Head of caudate nucleus (tissue), 42 donors: ENCODE measurements around the gene PSMD12.
"Not testable (repeated sequence)": the region's sequence is repeated elsewhere in the genome, so short reads cannot be mapped to it uniquely, and the experiment has no call there.

Experiments used
- DNase-seq, 42 donors: peaks; one replicate each; pipeline versions ENCODE4 v3.0.0 to v3.0.0-alpha.2; 2020 to 2021; ENCODE audit warnings: mixed read lengths in 7 of 42
- intact Hi-C: fragments of 100-400 bp; cut with DNase I; formaldehyde crosslinking; loops from one replicate; pipeline ENCODE4 v1.15.0; 2022

PSMD12 gene

DNA sequence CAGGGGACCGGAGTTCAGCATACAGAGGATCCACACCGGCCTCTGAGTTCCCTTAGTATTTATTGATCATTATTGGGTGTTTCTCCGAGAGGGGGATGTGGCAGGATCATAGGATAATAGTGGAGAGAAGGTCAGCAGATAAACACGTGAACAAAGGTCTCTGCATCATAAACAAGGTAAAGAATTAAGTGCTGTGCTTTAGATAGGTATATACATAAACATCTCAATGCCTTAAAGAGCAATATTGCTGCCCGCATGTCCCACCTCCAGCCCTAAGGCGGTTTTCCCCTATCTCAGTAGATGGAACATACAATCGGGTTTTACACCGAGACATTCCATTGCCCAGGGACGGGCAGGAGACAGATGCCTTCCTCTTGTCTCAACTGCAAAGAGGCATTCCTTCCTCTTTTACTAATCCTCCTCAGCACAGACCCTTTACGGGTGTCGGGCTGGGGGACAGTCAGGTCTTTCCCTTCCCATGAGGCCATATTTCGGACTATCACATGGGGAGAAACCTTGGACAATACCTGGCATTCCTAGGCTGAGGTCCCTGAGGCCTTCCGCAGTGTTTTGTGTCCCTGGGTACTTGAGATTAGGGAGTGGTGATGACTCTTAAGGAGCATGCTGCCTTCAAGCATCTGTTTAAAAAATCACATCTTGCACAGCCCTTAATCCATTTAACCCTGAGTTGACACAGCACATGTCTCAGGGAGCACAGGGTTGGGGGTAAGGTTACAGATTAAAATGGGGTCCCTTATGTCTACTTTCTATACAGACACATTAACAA lies 39.2 kb downstream of the PSMD12 start:
- intact Hi-C loops, DNase-seq: not testable (repeated sequence)

DNA sequence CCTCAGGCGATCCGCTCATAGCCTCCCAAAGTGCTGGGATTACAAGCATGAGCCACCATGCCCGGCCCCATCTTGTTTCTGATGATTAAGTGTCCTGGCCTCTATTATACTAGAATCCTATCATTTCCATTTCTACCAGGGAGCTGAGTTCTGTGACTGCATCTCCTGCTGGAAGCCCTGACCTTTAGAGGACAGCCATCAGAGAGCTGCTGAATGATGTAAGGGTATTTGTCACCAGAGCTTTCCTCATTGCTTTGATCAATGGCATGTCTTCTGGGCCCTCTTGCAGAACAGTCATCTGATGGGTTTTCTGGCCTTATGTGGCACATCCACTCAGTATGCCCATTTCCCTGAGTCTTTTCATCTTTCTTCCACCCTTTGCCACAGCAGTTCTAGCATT lies 39.9 kb downstream of the PSMD12 start:
- intact Hi-C loops, result no loop called here
- DNase-seq, result peak in 1 of 42 donors; percentile 10

DNA sequence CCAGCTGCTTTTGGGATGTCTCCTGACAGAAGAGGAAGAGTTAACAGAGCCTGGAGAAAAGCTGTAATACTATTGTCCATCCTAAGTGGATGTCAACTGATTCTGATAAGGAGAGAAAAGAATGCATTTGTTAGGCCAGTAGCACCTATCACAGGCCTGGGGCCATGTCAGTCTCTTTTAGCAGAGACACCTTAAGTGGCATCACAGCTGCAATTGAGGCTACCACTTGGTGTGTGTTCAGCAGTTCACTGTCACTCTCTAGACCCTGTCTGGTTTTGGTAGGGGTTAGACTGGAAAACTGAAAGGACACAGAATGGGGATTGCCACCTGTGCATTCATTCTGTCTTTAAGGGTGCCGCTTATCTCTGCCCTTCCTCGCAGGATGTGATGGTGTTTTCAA lies 42.0 kb downstream of the PSMD12 start:
- no peak for DNase-seq
- intact Hi-C loops, result no loop called here

DNA sequence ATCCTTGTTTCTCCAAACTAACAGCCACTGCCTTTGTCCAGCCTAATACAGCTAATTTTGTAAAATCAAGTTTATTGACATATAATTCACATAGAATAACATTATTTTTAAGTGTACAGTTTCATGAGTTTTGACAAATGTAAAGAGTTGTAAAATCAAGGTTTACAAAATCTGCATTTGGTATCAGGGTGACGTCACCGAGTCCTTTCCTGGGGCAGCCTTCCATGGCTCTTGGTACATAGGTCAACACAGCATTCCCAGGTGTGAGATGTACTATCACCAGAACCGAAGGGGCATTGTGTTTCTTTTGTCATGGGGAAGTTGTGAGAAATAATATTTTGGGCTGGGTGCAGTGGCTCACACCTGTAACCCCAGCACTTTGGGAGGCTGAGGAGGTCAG lies 42.9 kb downstream of the PSMD12 start:
- no peak for DNase-seq
- intact Hi-C loops, result no loop called here

DNA sequence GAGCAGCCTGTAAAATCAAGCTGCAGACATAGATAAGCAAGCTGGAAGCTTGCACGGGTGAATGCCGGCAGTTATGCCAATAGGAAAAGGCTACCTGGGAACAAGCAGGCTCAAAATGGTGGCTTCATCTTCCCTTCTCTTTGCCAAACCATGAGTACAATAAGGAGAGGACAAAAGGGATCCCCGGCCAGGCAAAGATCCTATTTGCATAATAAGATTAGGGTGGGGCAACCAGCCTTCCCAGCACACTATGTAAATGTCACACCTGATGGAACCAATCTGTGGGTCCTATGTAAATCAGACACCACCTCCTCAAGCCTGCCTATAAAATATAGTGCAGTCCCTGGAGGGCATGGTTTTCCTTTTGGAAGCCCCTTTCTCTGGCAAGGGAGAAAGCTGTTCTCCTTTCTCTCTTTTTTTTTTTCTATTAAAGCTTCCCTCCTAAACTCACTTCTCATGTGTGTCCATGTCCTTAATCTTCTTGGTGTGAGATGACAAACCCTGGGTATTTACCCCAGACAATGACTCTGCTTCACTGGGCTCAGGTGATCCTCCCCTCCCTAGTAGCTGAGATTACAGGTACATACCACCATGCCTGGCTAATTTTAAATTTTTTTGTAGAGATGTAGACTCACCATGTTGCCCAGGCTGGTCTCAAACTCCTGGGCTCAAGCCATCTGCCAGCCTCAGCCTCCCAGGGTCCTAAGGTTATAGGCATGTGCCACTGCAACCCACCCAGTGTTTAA lies 44.2 kb downstream of the PSMD12 start:
- intact Hi-C loops, result no loop called here
- DNase-seq, result no peak

DNA sequence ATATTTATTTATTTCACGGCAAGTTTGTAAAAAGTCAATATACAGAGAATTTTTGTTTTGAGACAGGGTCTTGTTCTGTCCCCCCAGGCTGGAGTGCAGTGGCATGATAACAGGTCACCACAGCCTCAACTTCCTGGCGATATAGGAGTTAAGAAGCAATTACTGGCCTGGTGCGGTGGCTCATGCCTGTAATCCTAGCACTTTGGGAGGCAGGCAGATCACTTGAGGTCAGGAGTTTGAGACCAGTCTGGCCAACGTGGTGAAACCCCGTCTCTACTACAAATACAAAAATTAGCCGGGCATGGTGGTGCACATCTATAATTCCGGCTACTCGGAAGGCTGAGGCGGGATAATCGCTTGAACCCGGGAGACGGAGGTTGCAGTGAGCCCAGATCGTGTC lies 44.9 kb downstream of the PSMD12 start:
- intact Hi-C loops, DNase-seq: not testable (repeated sequence)

DNA sequence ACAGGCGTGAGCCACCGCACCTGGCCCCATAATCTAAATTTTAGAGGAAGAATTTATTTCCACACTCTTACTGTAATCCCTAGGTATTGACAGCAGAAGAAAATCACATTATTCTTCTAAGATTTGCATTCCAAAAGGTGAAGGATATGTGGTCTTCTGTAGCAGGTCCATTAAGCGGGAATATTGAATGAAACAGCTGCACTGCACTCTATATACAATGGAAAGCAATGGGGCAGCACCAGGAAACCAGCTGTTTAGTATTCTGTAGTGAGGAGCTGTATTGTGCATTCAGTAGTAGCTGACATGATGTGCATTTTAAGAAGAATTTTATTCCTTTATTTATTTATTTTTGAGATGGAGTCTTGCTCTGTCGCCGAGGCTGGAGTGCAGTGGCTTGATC lies 49.6 kb downstream of the PSMD12 start:
- DNase-seq, result no peak
- intact Hi-C loops, result no loop called here

DNA sequence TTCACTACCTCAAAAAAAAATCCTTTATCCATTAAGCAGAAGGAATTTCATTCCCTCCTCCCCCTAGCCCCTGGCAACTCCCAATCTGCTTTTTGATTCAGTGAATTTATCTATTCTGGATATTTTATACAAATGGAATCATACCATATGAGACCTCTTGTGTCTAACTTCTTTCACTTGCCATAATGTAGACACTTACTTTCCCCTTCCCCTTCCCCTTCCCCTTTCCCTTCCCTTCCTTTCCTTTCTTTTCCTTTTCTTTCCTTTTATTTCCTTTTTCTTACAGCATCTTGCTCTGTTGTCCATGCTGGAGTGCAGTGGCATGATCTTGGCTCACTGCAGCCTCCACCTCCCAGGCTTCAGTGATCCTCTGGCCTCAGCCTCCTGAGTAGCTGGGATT lies 50.5 kb downstream of the PSMD12 start:
- intact Hi-C loops, result no loop called here
- no peak for DNase-seq

DNA sequence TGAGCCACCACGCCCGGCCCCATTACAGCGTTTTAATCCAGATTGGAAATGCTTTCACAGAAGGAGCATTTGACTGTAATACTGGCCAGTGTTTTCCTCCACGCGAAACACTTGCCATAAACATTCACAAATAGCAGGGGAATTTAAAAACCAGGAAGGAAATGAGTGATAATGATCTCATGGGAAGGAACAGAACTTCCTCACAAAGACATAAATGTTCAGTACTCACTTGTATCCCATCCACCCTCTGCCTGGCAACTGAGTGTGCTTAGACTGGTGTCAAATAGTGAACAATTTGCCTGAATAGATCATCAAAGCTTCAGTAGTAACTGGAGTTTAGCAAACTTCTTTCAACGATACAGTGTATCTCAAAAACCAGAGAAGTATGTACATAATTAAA lies 54.1 kb downstream of the PSMD12 start:
- no peak for DNase-seq
- intact Hi-C loops, result no loop called here

DNA sequence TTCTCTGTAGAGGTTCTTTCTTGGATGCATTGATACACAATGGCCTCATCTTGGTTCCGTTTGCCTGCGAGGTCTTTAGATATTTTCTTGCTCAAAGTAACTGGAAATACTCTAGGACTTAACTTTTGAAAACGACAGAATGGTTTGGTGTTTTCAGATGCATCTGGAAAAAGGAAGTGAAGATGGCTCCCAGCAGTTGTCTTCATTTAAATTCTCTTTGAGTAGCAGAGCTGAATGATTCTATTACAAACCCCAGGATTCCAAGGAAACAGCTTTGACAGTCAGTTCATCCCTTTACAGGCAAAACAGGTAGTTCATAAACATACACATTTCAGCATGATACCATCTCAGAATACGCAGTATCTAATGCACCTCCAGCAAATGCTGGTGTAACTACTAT lies 54.8 kb downstream of the PSMD12 start:
- no peak for DNase-seq
- intact Hi-C loops, result no loop called here

DNA sequence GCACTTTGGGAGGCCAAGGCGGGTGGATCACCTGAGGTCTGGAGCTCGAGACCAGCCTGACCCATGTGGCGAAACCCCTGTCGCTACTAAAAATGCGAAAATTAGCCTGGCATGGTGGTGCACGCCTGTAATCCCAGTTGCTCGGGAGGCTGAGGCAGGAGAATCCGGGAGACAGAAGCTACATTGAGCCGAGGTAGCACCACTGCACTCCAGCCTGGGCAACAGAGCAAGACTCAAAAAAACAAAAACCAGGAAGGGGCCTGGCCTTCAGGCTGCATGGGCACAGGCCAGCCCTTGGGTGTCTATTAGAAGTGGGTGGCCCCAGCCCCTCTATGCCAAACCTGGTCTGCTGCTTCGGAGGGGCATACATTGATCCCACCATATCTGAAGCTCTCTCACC lies 56.0 kb downstream of the PSMD12 start:
- intact Hi-C loops, result no loop called here

DNA sequence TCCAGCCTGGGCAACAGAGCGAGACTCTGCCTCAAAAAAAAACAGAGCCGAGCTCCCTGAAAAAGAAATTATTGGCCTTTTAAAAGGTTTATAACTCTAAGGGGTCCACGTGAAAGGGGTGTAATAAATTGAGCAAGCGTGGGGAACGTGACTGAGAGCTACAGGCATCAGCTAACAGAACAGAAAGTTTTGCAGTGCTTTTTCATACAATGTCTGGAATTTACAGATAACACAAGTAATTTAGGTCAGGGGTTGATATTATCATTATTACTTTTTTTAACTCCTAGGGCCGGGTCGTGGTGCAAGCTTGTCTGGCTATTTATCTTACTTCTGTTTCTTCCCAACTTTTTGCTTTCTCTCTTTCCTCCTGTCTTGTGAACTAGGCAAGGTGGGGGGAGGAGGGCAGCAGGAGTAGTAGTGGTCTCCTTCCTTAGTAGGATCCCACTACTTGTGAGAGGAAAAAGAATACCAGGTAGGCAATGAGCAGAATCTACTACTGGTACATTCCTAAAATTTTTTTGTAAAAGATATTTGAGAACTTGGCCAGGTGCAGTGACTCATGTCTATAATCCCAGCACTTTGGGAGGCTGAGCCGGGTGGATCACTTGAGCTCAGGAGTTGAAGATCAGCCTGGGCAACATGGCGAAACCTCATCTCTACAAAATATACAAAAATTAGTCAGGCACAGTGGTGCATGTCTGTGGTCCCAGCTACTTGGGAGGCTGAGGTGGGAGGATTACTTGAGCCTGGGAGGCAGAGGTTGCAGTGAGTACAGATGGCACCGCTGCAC lies 60.7 kb downstream of the PSMD12 start:
- DNase-seq, intact Hi-C loops: not testable (repeated sequence)

More for the DNA sequence above, 56.0 kb downstream of the PSMD12 start:
- DNase-seq, result no peak

DNA sequence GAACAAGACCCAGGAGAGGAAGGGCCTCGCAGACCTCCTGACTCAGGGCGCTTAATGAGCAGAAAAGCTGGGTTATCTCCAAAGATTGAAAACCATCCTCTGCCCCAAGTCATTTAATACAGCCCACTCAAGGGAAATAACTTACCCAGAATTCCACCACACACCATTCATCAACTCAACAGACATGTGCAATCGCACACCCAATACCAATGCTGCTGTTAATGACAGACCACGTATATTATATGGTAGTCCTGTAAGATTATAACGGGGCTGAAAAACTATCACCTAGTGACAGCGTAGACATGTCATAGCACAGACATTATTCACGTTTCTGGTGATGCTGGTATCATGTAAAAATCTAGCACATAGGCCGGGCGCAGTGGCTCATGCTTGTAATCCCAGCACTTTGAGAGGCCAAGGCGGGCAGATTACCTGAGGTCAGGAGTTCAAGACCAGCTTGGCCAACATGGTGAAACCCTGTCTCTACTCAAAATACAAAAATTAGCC lies 68.9 kb downstream of the PSMD12 start:
- intact Hi-C loops, result no loop called here
- DNase-seq, result no peak

DNA sequence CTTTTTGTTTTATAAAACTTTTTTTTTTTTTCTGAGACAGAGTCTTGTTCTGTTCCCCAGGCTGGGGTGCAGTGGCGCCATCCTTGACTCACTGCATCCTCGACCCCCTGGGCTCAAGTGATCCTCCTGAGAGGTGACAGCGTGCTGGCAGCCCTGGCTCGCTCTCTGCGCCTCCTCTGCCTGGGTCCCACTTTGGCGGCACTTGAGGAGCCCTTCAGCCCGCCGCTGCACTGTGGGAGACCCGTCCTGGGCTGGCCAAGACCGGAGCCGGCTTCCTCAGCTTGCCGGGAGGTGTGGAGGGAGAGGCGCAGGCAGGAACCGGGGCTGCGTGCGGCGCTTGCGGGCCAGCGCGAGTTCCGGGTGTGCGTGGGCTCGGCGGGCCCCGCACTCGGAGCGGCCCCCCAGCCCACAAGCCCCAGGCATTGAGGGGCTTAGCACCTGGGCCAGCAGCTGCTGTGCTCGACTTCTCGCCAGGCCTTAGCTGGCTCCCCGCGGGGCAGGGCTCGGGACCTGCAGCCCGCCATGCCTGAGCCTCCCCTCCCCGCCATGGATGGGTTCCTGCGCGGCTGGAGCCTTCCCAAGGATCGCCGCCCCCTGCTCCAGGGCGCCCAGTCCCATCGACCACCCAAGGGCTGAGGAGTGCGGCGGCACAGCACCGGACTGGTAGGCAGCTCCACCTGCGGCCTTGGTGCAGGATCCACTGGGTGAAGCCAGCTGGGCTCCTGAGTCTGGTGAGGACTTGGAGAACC lies 71.8 kb downstream of the PSMD12 start:
- no peak for DNase-seq
- intact Hi-C loops, result no loop called here

DNA sequence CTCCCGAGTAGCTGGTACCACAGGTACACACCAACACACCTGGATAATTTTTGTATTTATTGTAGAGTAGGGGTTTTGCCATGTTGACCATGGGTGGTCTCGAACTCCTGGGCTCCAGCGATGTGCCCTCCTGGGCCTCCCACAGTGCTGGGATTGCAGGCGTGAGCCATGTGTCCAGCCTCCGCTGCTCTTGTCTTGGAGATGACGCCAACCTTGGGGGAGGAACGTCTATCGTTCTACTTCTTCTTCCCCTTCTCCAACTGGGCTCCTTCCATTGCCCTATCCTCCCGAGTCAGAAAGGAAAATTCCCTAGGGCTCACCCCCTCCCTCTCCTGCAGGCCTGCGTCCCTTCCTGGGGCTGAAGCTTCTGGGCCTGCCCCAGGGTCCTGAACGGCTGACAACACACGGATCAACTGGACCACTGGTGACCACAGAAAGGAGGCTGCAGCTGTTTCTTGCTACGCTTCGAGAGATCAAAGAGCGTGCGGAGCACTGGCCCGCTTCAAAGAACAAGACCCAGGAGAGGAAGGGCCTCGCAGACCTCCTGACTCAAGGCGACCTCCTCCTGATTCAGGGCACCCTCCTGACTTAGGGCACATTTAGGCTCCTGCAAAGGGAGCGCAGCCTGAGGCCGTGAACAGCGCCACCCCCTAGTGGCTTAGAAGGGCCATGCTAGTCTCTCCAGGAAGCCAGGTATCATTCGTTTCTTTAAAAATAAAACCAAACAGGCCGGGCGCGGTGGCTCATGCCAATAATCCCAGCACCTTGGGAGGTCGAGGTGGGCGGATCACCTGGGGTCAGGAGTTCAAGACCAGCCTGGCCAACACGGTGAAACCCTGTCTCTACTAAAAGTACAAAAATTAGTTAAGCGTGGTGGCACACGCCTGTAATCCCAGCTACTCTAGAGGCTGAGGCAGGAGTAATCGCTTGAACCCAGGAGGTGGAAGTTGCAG lies 72.8 kb downstream of the PSMD12 start:
- intact Hi-C loops, result no loop called here
- peak; percentile 7 to 76 (median 54) for DNase-seq

DNA sequence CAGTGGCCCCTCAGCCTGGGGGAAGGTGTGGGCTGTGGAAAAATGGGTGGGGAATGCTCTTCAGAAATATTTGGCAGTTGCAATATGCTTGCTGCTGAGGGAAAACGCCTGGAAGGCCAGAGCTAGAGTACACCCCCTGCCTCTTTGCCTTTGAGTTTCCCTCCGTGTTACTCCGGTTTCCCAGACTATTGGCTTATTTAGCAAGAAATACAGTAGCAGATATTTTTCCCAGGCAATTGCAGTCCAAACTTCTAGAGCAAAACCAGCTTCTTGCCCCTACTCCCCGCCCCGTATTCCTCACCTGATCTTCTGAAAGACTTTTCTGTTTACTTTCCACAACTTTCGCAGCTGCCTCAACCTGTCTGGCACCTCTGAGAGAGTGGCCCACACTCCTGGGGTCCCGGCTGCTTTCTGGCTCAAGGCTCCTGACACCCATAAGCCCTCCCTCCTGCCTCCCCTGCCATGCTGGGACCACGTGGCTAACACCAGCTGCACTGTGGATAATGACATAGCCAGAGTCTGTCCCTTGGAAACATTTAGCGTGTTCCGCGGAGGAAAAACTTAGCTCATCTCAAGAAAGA lies 75.6 kb downstream of the PSMD12 start:
- intact Hi-C loops, result no loop called here
- peak in 2 of 42 donors; percentile 6 to 37 for DNase-seq

DNA sequence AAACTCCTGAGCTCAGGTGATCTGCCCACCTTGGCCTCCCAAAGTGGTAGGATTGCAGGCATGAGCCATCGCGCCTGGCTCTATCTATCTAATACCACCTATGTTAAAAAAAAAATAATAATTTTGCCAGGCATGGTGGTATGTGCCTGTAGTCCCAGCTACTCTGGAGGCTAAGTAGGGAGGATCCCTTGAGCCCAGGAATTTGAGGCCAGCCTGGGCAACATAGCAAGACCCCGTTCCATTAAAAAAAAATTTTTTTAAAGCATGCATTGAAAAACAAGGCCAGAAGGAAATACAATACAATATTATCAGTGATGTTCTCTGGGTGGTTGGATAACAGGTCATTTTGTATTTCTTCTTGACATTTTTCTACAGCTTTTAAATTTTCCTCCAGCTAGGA lies 76.1 kb downstream of the PSMD12 start:
- intact Hi-C loops, result no loop called here
- DNase-seq, result no peak
